ENCODE data around the gene ITGA6.

The ITGA6 gene

GRCh38 chr2:172456002-172456401 is 28.6 kb downstream of the ITGA6 start:
- TF ChIP-seq CTCF (IDR thresholded peaks at IDR 0.05), result no peak
- Histone ChIP-seq H3K4me3 (no peak overlapping the region), H3K27ac (no peak overlapping the region)
- no peak for DNase-seq (ENCODE audit: low spot score)

GRCh38 chr2:172457536-172457935 is 30.1 kb downstream of the ITGA6 start:
- Histone ChIP-seq H3K27ac (no peak overlapping the region), H3K4me3 (no peak overlapping the region)
- no peak for TF ChIP-seq CTCF (IDR thresholded peaks at IDR 0.05)
- no peak for DNase-seq (ENCODE audit: low spot score)

GRCh38 chr2:172458561-172459124 is 31.3 kb downstream of the ITGA6 start:
- no peak overlapping the region for H3K27ac ChIP-seq

GRCh38 chr2:172460780-172461201 is 33.4 kb downstream of the ITGA6 start:
- Histone ChIP-seq H3K27ac (no peak overlapping the region), H3K4me3 (no peak overlapping the region)
- DNase-seq (ENCODE audit: low spot score), result no peak
- TF ChIP-seq CTCF (IDR thresholded peaks at IDR 0.05), result no peak

More at GRCh38 chr2:172458561-172459124, 31.3 kb downstream of the ITGA6 start:
- no peak overlapping the region for H3K4me3 ChIP-seq
- TF ChIP-seq CTCF (IDR thresholded peaks at IDR 0.05), result no peak
- DNase-seq (ENCODE audit: low spot score), result no peak

- Histone ChIP-seq H3K4me3 (no peak overlapping the region), H3K27ac (peak overlapping the region in 1 of 2 donors; percentile 9)
- TF ChIP-seq CTCF (IDR thresholded peaks at IDR 0.05), result peak; percentile 73
- no peak for DNase-seq (ENCODE audit: low spot score)
These were observed 34.4 kb downstream of the ITGA6 start for GRCh38 chr2:172461591-172462372.

- H3K27ac ChIP-seq, result no peak overlapping the region
- no peak for TF ChIP-seq CTCF (IDR thresholded peaks at IDR 0.05)
- no peak for DNase-seq (ENCODE audit: low spot score)
- H3K4me3 ChIP-seq, result no peak overlapping the region
These were observed 35.0 kb downstream of the ITGA6 start for GRCh38 chr2:172462373-172462848.
